NCI-H1048 (cell line): ENCODE data around the gene CLEC11A.
"Not testable (repeated sequence)": the region's sequence is repeated elsewhere in the genome, so short reads cannot be mapped to it uniquely, and the experiment has no call there.

Experiments
- DNase-seq: peaks from one replicate; lab custom pipeline; 2025; lab: John Stamatoyannopoulos, UW

Gene CLEC11A

GRCh38 chr19:50759076-50759475 lies 35.9 kb downstream of the CLEC11A start:
- DNase-seq = not testable (repeated sequence)

- DNase-seq = no peak
Measured at GRCh38 chr19:50759886-50760285, 36.7 kb downstream of the CLEC11A start.

DNA sequence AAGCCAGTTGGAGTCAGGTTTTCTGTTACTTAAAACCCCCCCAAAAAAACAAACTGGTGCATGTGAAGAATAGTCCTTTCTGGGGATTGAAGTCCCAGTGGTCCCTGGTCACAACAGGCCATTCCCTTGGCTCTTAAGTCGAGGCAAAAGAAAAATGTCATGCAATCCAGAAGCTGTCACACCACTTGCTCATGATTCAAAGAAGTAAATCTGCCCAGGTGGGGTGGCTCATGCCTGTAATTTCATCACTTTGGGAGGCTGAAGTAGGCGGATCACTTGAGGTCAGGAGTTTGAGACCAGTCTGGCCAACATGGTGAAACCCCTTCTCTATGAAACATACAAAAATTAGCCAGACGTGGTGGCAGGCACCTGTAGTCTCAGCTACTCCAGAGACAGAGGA lies 38.3 kb downstream of the CLEC11A start:
- not testable (repeated sequence) for DNase-seq

DNA sequence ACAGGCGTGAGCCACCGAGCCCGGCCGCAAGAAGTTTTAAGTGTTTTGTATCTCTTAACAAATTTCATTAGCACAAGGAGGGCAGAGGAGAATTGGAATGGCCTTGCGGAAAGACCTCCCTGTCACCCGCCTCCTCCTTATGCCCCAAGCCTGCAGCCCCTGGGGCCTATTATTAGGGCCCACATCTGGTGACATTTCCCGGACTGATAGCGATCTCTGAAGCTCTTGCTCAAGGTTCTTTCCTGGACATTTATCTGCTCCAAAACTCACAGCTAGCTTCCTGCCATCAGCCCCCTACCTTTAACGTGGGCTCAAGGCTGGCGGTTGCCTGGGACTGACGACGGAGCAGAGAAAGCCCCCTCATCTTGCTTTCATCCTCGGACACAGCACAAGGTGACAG lies 40.4 kb downstream of the CLEC11A start:
- DNase-seq = not testable (repeated sequence)

DNA sequence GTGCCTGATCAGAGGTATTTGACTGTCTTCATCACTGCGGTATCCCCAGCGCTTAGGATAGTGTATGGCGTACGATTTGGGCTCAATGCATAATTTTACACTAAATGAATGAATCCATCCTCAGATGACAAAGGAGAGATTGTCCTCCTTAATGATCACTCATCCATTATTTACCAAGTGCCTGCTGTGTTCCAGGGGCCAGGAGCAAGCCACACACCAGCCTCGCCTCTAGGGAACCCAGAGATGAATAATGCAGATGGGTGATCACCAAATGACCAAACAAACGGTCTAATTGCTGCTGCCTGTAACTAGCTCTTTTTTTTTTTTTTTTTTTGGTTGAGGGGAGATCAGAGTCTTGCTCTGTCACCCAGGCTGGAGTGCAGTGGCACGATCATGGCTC lies 41.2 kb downstream of the CLEC11A start:
- no peak for DNase-seq

DNA sequence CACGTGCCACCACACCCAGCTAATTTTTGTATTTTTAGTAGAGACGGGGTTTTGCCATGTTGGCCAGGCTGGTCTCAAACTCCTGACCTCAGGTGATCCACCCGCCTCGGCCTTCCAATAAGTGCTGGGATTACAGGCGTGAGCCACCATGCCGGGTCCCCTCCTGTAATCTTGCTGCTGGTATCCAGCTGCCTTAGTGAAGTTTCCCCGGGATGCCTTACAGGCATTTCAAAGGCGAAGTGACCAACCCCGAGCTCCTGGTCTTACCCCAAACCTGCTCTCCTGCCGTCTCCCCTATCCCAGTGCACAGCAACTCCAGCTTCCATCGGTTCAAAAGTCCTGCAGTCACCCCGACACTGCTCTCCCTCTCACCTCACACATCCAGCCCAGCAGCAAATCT lies 43.6 kb downstream of the CLEC11A start:
- not testable (repeated sequence) for DNase-seq

DNA sequence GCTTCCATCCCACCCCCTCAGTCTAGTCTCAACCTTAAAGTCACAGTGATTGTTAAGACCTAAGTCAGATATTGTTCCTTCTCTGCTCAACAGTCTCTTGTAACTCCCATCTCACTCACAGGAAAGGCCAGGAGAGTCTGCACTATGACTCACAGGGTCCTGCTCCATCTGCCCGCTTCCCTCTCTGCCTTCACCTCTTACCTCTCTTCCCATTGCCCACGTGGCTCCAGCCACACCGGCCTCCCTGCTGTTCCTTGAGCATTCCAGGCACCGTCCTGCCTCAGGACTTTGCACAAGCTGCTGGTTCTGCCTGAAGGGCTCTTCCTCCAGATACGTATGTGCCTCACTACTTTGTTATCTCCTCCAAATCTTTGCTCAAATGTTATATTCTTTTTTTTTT lies 44.1 kb downstream of the CLEC11A start:
- DNase-seq = not testable (repeated sequence)

- no peak for DNase-seq
Measured at GRCh38 chr19:50768277-50768676, 45.1 kb downstream of the CLEC11A start.

GRCh38 chr19:50770164-50770563 lies 47.0 kb downstream of the CLEC11A start, which contains the start of gene GPR32:
GPR32 (plus strand) TSS chr19:50770464; CDS start chr19:50770601, 137 bp downstream.
- not testable (repeated sequence) for DNase-seq

DNA sequence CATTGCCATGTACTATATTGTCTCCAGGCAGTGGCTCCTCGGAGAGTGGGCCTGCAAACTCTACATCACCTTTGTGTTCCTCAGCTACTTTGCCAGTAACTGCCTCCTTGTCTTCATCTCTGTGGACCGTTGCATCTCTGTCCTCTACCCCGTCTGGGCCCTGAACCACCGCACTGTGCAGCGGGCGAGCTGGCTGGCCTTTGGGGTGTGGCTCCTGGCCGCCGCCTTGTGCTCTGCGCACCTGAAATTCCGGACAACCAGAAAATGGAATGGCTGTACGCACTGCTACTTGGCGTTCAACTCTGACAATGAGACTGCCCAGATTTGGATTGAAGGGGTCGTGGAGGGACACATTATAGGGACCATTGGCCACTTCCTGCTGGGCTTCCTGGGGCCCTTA lies 47.7 kb downstream of the CLEC11A start:
- no peak for DNase-seq

GRCh38 chr19:50772476-50772875 lies 49.3 kb downstream of the CLEC11A start:
- DNase-seq = no peak

DNA sequence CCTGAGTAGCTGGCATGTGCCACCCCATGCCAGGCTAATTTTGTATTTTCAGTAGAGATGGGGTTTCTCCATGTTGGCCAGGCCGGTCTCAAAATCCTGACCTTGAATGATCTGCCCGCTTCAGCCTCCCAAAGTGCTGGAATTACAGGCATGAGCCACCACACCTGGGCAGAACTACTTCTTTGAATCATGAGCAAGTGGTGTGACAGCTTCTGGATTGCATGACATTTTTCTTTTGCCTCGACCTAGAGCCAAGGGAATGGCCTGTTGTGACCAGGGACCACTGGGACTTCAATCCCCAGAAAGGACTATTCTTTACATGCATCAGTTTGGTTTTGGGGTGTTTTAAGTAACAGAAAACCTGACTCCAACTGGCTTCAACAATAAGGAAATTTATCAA lies 49.7 kb downstream of the CLEC11A start:
- DNase-seq = not testable (repeated sequence)

GRCh38 chr19:50773454-50773853 lies 50.3 kb downstream of the CLEC11A start:
- not testable (repeated sequence) for DNase-seq
